Endothelial cell of umbilical vein (primary cell): ENCODE measurements around the gene PSMA1. TPM values are rescaled to one million over a fixed set of nuclear protein-coding genes. Genes with fewer than 3 reads are reported as not detected.
A peak's percentile ranks its signal among the peaks of the same experiment; 100 is the strongest.

Experiments
- BruUV-seq: library from RNA; stranded (reverse); fragments of 400-500 nt; replicated peaks from 2 replicates; lab custom pipeline; 2021; lab: Mats Ljungman, UMichigan
- CTCF ChIA-PET: fragments of 300-600, 350-600 bp; sonication (Branson Sonifier 250); formaldehyde crosslinking; loops from one replicate; lab custom pipeline; 2021; ENCODE audit warnings: antibody characterized with exemption, inconsistent platforms; lab: Charles Lee
- POLR2A ChIA-PET: fragments of 300-600, 350-600 bp; sonication (Branson Sonifier 250); formaldehyde crosslinking; loops from one replicate; lab custom pipeline; 2021; ENCODE audit warnings: antibody characterized with exemption, inconsistent platforms; lab: Charles Lee
- DNase-seq: peaks from one replicate; pipeline ENCODE4 v3.0.0-alpha.2; 2011; ENCODE audit warnings: low read depth, low spot score
- FAIRE-seq: peaks from 2 replicates; lab custom pipeline; 2011; peaks lifted over from hg19 to GRCh38; lab: Jason Lieb, UNC
- H2AFZ ChIP-seq: 2 replicates; pipeline ENCODE4 v1.6.0; 2012; ENCODE audit warnings: low read depth, low read length, control low read depth, inconsistent platforms
- H3K27ac ChIP-seq: 2 replicates; pipeline ENCODE4 v1.5.1; 2011; ENCODE audit warnings: low read depth, mild to moderate bottlenecking, control low read depth, low read length, moderate library complexity; ENCODE audit not compliant: insufficient read depth
- H3K27me3 ChIP-seq, 2 experiments: 2 replicates each; pipeline versions ENCODE4 v1.6.0 to v1.6.1; 2011; ENCODE audit warnings: low read length in 2 of 2, mixed read lengths in 1 of 2; ENCODE audit not compliant: control insufficient read depth in 2 of 2, insufficient read depth in 2 of 2
- H3K36me3 ChIP-seq, 2 experiments: 2 replicates in 1 of 2; 3 replicates in 1 of 2; pipeline ENCODE4 v1.5.1; 2011; ENCODE audit warnings: low read length in 2 of 2, mild to moderate bottlenecking in 1 of 2, moderate library complexity in 1 of 2; ENCODE audit not compliant: control insufficient read depth in 2 of 2, insufficient read depth in 2 of 2; ENCODE audit errors: extremely low read depth in 1 of 2
- H3K4me1 ChIP-seq: 3 replicates; pipeline ENCODE4 v1.5.1; 2011; ENCODE audit warnings: mild to moderate bottlenecking, low read length; ENCODE audit not compliant: control insufficient read depth, insufficient read depth; ENCODE audit errors: extremely low read depth
- H3K4me2 ChIP-seq: 2 replicates; pipeline ENCODE4 v1.6.1; 2011; ENCODE audit warnings: low read length, control low read depth, mixed read lengths; ENCODE audit not compliant: insufficient read depth
- H3K4me3 ChIP-seq, 3 experiments: fragments of 200-600 bp in 1 of 3; sonication (generic), shearing (Covaris generic) in 1 of 3; replicated peaks in 1 of 3; 2 replicates each; pipeline ENCODE4 v1.5.1; 2011 to 2016; ENCODE audit warnings: control low read depth in 3 of 3, low read length in 3 of 3, mild to moderate bottlenecking in 2 of 3, inconsistent platforms in 1 of 3, low read depth in 1 of 3, moderate library complexity in 1 of 3; ENCODE audit not compliant: insufficient read depth in 1 of 3
- H3K79me2 ChIP-seq: 2 replicates; pipeline ENCODE4 v1.6.0; 2012; ENCODE audit warnings: low read length, inconsistent platforms; ENCODE audit not compliant: control insufficient read depth, insufficient read depth
- H3K9ac ChIP-seq: replicated peaks from 2 replicates; pipeline ENCODE3; 2011; ENCODE audit warnings: low read length, control low read depth; ENCODE audit not compliant: insufficient read depth; ENCODE audit errors: extremely low read depth
- H3K9me1 ChIP-seq: replicated peaks from 3 replicates; pipeline ENCODE4 v1.6.0; 2011; ENCODE audit warnings: mild to moderate bottlenecking, low read length; ENCODE audit not compliant: control insufficient read depth, insufficient read depth; ENCODE audit errors: extremely low read depth
- H3K9me3 ChIP-seq: replicated peaks from 2 replicates; pipeline ENCODE4 v1.5.1; 2012; ENCODE audit warnings: low read length, inconsistent platforms; ENCODE audit not compliant: control insufficient read depth, insufficient read depth
- H4K20me1 ChIP-seq: replicated peaks from 2 replicates; pipeline ENCODE3; 2011; ENCODE audit warnings: mild to moderate bottlenecking, low read length; ENCODE audit not compliant: control insufficient read depth, insufficient read depth; ENCODE audit errors: extremely low read depth
- EZH2 ChIP-seq: IDR thresholded peaks from 2 replicates; pipeline ENCODE4 v1.6.1; 2012; ENCODE audit warnings: borderline replicate concordance, low read depth, mild to moderate bottlenecking, moderate library complexity, low read length, inconsistent platforms; ENCODE audit not compliant: severe bottlenecking
- FOS ChIP-seq: IDR thresholded peaks from 2 replicates; pipeline ENCODE4 v1.6.1; 2011; ENCODE audit warnings: mild to moderate bottlenecking, low read length, moderate library complexity, borderline replicate concordance; ENCODE audit not compliant: insufficient read depth
- GATA2 ChIP-seq: IDR thresholded peaks from 2 replicates; pipeline ENCODE4 v1.7.0; 2011; ENCODE audit warnings: low read depth, mild to moderate bottlenecking, moderate library complexity, mixed read lengths, low read length; ENCODE audit not compliant: insufficient read length, insufficient read depth
- JUN ChIP-seq: IDR thresholded peaks from 2 replicates; pipeline ENCODE4 v1.6.1; 2011; ENCODE audit warnings: borderline replicate concordance, low read depth; ENCODE audit not compliant: insufficient read length, insufficient read depth
- MYC ChIP-seq: IDR thresholded peaks from one replicate; pipeline ENCODE4 v1.6.1; 2011; ENCODE audit warnings: mild to moderate bottlenecking, low read depth, low read length
- POLR2A ChIP-seq: IDR thresholded peaks from 2 replicates; pipeline ENCODE4 v1.6.1; 2012; ENCODE audit warnings: low read depth, mild to moderate bottlenecking, control low read depth, low read length
- POLR2AphosphoS5 ChIP-seq: IDR thresholded peaks from 2 replicates; pipeline ENCODE4 v1.6.1; 2012; ENCODE audit warnings: low read depth, mild to moderate bottlenecking, control low read depth, low read length, moderate library complexity; ENCODE audit not compliant: insufficient read depth
- dilution Hi-C: fragments of 300-500 bp; cut with MboI; formaldehyde crosslinking; loops from one replicate; pipeline ENCODE4 v1.15.0; 2019; ENCODE audit warnings: low sequenced_read_pairs; ENCODE audit not compliant: extremely low pct_ligation_motif_present
- intact Hi-C: fragments of 100-400 bp; cut with micrococcal nuclease; formaldehyde crosslinking; loops from one replicate; pipeline ENCODE4 v1.10.0; 2022
- polyA plus RNA-seq, 4 experiments: library from polyadenylated mRNA; depleted of rRNA in 3 of 4; stranded (reverse) in 3 of 4; unstranded in 1 of 4; fragments of >200 nt; gene quantifications; 2 replicates each; pipeline versions ENCODE4 v1.2.1 to v1.2.3, GENCODE V29; 2011 to 2012; ENCODE audit warnings: missing spikeins in 1 of 4
- small RNA-seq: library from RNA; depleted of rRNA; stranded (forward); fragments of <200 nt; gene quantifications from one replicate; pipeline ENCODE3, GENCODE V24; 2012; ENCODE audit warnings: low replicate concordance, low read depth; ENCODE audit not compliant: insufficient read depth, insufficient read length
- total RNA-seq: library from RNA; stranded (reverse); gene quantifications from 2 replicates; pipeline ENCODE4 v1.2.3, GENCODE V29; 2021
- TF ChIP-seq, protein P1 (sequence below), 2 donors: IDR thresholded peaks; 1 replicate in 1 of 2; 2 replicates in 1 of 2; pipeline ENCODE4 v1.5.1; 2011; ENCODE audit warnings: low read length in 2 of 2, mild to moderate bottlenecking in 2 of 2, moderate library complexity in 2 of 2, control low read depth in 1 of 2, inconsistent platforms in 1 of 2, low read depth in 1 of 2; ENCODE audit not compliant: insufficient read depth in 1 of 2; ENCODE audit errors: extremely low read depth in 1 of 2
- TF ChIP-seq, protein P2 (sequence below): IDR thresholded peaks from 2 replicates; pipeline ENCODE4 v1.6.1; 2011; ENCODE audit not compliant: insufficient read depth, insufficient read length

Gene PSMA1
- total and polyA plus RNA-seq, 2 donors (not counting 3 experiments of a cell fraction or from before 2014, with no cell fraction given) = 194 to 220 TPM

DNA sequence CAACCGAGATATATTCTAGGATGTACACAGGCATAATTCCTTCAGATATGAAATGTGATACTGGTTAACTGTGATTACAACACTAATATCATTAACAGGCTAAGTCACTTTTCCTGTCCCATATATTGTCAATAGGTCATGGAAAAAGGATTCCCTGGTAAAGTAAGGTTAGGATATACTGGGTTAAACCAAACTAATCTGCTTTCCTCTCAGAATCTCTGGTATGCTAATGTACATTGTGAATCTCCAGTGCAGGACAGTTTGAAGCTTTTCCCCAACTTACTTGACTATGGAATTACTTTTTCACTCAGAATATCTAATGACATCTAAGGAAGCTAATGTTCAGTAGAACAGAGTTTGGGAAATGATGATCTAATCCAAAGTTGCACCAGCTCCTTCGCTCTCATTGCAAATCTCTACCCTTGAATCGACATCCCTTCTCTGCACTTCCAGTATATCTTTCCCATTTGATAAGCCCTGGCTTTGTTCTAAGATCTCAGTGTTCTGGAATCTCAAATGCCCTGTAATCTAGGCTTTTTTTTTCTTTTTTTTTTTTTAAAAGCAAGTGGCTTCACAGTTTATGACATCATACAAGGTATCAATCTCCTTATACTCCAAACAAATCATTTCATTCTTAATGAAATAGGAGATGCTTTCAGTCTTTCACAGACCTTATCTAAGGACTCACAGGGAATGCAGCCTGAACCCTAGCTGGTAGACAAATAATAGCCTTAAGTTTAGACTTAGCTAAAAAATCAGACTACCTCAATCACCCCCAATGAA lies 64.3 kb downstream of the PSMA1 start:
- H3K4me1 ChIP-seq = peaks cover 2% of the 10 kb centered on the region
- no peak overlapping the region for H3K4me3 ChIP-seq
- no peaks in the 10 kb centered on the region for H3K9me1 ChIP-seq
- no peaks in the 10 kb centered on the region for H3K9me3 ChIP-seq
- no peak for TF ChIP-seq FOS
- TF ChIP-seq, protein P1, sequence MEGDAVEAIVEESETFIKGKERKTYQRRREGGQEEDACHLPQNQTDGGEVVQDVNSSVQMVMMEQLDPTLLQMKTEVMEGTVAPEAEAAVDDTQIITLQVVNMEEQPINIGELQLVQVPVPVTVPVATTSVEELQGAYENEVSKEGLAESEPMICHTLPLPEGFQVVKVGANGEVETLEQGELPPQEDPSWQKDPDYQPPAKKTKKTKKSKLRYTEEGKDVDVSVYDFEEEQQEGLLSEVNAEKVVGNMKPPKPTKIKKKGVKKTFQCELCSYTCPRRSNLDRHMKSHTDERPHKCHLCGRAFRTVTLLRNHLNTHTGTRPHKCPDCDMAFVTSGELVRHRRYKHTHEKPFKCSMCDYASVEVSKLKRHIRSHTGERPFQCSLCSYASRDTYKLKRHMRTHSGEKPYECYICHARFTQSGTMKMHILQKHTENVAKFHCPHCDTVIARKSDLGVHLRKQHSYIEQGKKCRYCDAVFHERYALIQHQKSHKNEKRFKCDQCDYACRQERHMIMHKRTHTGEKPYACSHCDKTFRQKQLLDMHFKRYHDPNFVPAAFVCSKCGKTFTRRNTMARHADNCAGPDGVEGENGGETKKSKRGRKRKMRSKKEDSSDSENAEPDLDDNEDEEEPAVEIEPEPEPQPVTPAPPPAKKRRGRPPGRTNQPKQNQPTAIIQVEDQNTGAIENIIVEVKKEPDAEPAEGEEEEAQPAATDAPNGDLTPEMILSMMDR (IDR thresholded peaks at IDR 0.05; ENCODE audit: extremely low read depth in 1 of 2, insufficient read depth in 1 of 2, low read depth in 1 of 2, low read length in 2 of 2) = no peak
- TF ChIP-seq POLR2AphosphoS5 = no peak
- TF ChIP-seq GATA2 = no peak
- no peak for TF ChIP-seq EZH2
- no peak for TF ChIP-seq MYC
- no peak for TF ChIP-seq POLR2A
- TF ChIP-seq, protein P2, sequence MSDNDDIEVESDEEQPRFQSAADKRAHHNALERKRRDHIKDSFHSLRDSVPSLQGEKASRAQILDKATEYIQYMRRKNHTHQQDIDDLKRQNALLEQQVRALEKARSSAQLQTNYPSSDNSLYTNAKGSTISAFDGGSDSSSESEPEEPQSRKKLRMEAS = no peak
- no peak for TF ChIP-seq JUN
- intact Hi-C loops = loop anchor here (1.0 to 2.0 kb wide), 3 partner anchors 75 to 156 kb away; no protein-coding TSS in a partner anchor
- no TSS peak for BruUV-seq
- H4K20me1 ChIP-seq = no peaks in the 10 kb centered on the region
- H3K27ac ChIP-seq = no peak overlapping the region
- ChIA-PET CTCF (interaction anchor here (0.5 to 7.0 kb wide), 76 partner anchors 8 to 684 kb away, joined by 3 to 514 read pairs (median 6); partner anchors contain the start of gene PSMA1), POLR2A (interaction anchor here (0.6 to 1.8 kb wide), 6 partner anchors 9 to 1046 kb away, joined by 5 to 8 read pairs (median 7); no protein-coding TSS in a partner anchor)
- no peak for FAIRE-seq
- H2AFZ ChIP-seq = no peak overlapping the region
- DNase-seq = peak; percentile 11
- peaks cover 13 to 20% of the 10 kb centered on the region in 2 experiments for H3K36me3 ChIP-seq
- no peaks in the 10 kb centered on the region for H3K79me2 ChIP-seq
- H3K27me3 ChIP-seq = no peaks in the 10 kb centered on the region
- no peak overlapping the region for H3K9ac ChIP-seq
- dilution Hi-C loops = loop anchor here (25.0 kb wide), 1 partner anchor 169 kb away; no protein-coding TSS in a partner anchor
- H3K4me2 ChIP-seq = no peak overlapping the region

Small RNAs within 50 kb of the gene (small RNA-seq; reads per million reads assigned to genes)
- not detected for gene RNU7-49P

Other genes starting within 250 kb of the PSMA1 start
- 80.5 and 84.4 TPM in 2 replicates for gene RRAS2, start 161.2 kb downstream of the PSMA1 start, total RNA-seq
- gene RRAS2, start 161.2 kb downstream of the PSMA1 start, polyA plus RNA-seq = 26.6 and 30.1 TPM in 2 replicates
- gene COPB1, start 20.6 kb downstream of the PSMA1 start, total RNA-seq = 145 and 146 TPM in 2 replicates
- 47.8 and 61.1 TPM in 2 replicates for gene COPB1, start 20.6 kb downstream of the PSMA1 start, polyA plus RNA-seq
- 1.7 and 1.9 TPM in 2 replicates for gene PDE3B, start 123.4 kb upstream of the PSMA1 start, total RNA-seq
- gene PDE3B, start 123.4 kb upstream of the PSMA1 start, polyA plus RNA-seq = 0.22 and 0.26 TPM in 2 replicates